ENCODE data around the gene AIFM1. TPM values are rescaled to one million over a fixed set of nuclear protein-coding genes. Genes with fewer than 3 reads are reported as not detected.

AIFM1 gene
- total RNA-seq, 1 donor from 2014 or later, result 47.7 TPM

DNA sequence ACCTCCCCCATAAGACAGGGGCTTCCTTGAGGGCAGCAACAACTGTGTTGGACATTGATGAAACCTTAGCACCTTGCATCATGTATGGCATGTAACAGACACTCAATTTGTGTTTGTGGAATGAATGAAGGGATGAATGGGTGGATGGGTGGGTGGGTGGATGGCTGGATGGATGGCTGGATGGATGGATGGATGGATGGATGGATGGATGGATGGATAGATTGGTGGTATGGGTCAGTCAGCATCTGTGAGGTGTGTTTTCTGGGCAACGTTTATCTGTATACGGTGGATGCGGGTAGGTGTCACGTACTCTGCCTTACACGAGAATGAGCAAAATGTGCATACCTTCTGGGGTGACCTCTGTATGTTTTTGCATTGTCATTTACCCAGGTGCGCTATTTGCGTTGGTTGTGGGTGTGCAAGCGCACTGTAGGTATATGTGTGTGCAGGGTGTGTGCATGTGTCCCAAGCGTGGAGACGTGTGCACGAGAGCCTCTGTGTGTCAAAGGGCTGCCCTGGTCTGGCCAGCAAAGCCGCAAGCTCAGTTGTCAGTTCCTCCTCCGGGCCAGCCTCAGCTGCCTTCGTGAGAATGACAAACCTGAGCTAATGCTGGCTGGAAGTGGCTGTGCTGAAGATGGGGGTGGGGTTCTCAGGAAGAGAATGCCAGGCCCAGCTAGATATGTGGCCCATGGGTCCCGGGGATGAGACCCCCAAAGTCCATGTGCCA lies 81.8 kb downstream of the AIFM1 start:
- H3K9ac ChIP-seq, result no peak overlapping the region
- TF ChIP-seq EZH2phosphoT487 (IDR thresholded peaks at IDR 0.05), result no peak
- TF ChIP-seq EZH2 (IDR thresholded peaks at IDR 0.05), result no peak
- TF ChIP-seq, protein P1, sequence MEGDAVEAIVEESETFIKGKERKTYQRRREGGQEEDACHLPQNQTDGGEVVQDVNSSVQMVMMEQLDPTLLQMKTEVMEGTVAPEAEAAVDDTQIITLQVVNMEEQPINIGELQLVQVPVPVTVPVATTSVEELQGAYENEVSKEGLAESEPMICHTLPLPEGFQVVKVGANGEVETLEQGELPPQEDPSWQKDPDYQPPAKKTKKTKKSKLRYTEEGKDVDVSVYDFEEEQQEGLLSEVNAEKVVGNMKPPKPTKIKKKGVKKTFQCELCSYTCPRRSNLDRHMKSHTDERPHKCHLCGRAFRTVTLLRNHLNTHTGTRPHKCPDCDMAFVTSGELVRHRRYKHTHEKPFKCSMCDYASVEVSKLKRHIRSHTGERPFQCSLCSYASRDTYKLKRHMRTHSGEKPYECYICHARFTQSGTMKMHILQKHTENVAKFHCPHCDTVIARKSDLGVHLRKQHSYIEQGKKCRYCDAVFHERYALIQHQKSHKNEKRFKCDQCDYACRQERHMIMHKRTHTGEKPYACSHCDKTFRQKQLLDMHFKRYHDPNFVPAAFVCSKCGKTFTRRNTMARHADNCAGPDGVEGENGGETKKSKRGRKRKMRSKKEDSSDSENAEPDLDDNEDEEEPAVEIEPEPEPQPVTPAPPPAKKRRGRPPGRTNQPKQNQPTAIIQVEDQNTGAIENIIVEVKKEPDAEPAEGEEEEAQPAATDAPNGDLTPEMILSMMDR (IDR thresholded peaks at IDR 0.05), result no peak
- H3K4me2 ChIP-seq, result no peak overlapping the region
- H3F3A ChIP-seq (ENCODE audit: low read depth), result no peaks in the 10 kb centered on the region
- no peak overlapping the region for H3K27ac ChIP-seq
- H4K20me1 ChIP-seq (ENCODE audit: low read depth), result no peaks in the 10 kb centered on the region
- no peaks in the 10 kb centered on the region for H3K9me3 Mint-ChIP-seq
- H3K4me1 Mint-ChIP-seq, result peaks cover 39% of the 10 kb centered on the region
- peak overlapping the region; percentile 23 for H3K27ac Mint-ChIP-seq
- H3K79me2 ChIP-seq (ENCODE audit: low read depth), result no peaks in the 10 kb centered on the region
- H2AFZ ChIP-seq (replicated peaks), result no peak overlapping the region
- no peaks in the 10 kb centered on the region for H3K36me3 Mint-ChIP-seq
- H3K27me3 ChIP-seq, result no peaks in the 10 kb centered on the region
- H3K4me1 ChIP-seq, result no peaks in the 10 kb centered on the region
- no peak overlapping the region for H3K4me3 ChIP-seq
- peak overlapping the region; percentile 27 for H3K4me3 Mint-ChIP-seq
- DNase-seq (ENCODE audit: low spot score), result no peak
- peaks cover 10% of the 10 kb centered on the region for H3K27me3 Mint-ChIP-seq (ENCODE audit: insufficient read depth, low read depth)
- H3K36me3 ChIP-seq, result no peaks in the 10 kb centered on the region
- H3K9me3 ChIP-seq (ENCODE audit: low read depth), result no peaks in the 10 kb centered on the region

- Mint-ChIP-seq H3K27ac (peak overlapping the region; percentile 23), H3K27me3 (ENCODE audit: insufficient read depth, low read depth) (peaks cover 10% of the 10 kb centered on the region), H3K4me1 (peaks cover 39% of the 10 kb centered on the region), H3K4me3 (no peak overlapping the region), H3K9me3 (no peaks in the 10 kb centered on the region), H3K36me3 (no peaks in the 10 kb centered on the region)
- no peaks in the 10 kb centered on the region for H3K27me3 ChIP-seq
- H3K4me3 ChIP-seq, result no peak overlapping the region
- no peaks in the 10 kb centered on the region for H3K4me1 ChIP-seq
- no peaks in the 10 kb centered on the region for H3K79me2 ChIP-seq (ENCODE audit: low read depth)
- H3K4me2 ChIP-seq, result no peak overlapping the region
- no peak overlapping the region for H3K27ac ChIP-seq
- no peak overlapping the region for H3K9ac ChIP-seq
- no peaks in the 10 kb centered on the region for H3K9me3 ChIP-seq (ENCODE audit: low read depth)
- H2AFZ ChIP-seq (replicated peaks), result no peak overlapping the region
- TF ChIP-seq EZH2phosphoT487 (IDR thresholded peaks at IDR 0.05) (no peak), EZH2 (IDR thresholded peaks at IDR 0.05) (no peak)
- TF ChIP-seq, protein P1 (IDR thresholded peaks at IDR 0.05), result no peak
- H3F3A ChIP-seq (ENCODE audit: low read depth), result no peaks in the 10 kb centered on the region
- DNase-seq (ENCODE audit: low spot score), result peak; percentile 14
- H4K20me1 ChIP-seq (ENCODE audit: low read depth), result no peaks in the 10 kb centered on the region
- no peaks in the 10 kb centered on the region for H3K36me3 ChIP-seq
Observed at GRCh38 chrX:130083107-130083490, 82.5 kb downstream of the AIFM1 start.

- Mint-ChIP-seq H3K9me3 (no peaks in the 10 kb centered on the region), H3K27me3 (ENCODE audit: insufficient read depth, low read depth) (peaks cover 10% of the 10 kb centered on the region), H3K27ac (no peak overlapping the region), H3K4me3 (no peak overlapping the region), H3K4me1 (peaks cover 39% of the 10 kb centered on the region), H3K36me3 (no peaks in the 10 kb centered on the region)
- no peak overlapping the region for H3K27ac ChIP-seq
- H3K4me2 ChIP-seq, result no peak overlapping the region
- no peaks in the 10 kb centered on the region for H3K27me3 ChIP-seq
- no peak for DNase-seq (ENCODE audit: low spot score)
- no peaks in the 10 kb centered on the region for H3K4me1 ChIP-seq
- no peaks in the 10 kb centered on the region for H3K36me3 ChIP-seq
- no peak overlapping the region for H3K4me3 ChIP-seq
- H3K9me3 ChIP-seq (ENCODE audit: low read depth), result no peaks in the 10 kb centered on the region
- TF ChIP-seq, protein P1 (IDR thresholded peaks at IDR 0.05), result no peak
- no peak for TF ChIP-seq EZH2 (IDR thresholded peaks at IDR 0.05)
- no peak for TF ChIP-seq EZH2phosphoT487 (IDR thresholded peaks at IDR 0.05)
- no peaks in the 10 kb centered on the region for H3F3A ChIP-seq (ENCODE audit: low read depth)
- H3K79me2 ChIP-seq (ENCODE audit: low read depth), result no peaks in the 10 kb centered on the region
- H4K20me1 ChIP-seq (ENCODE audit: low read depth), result no peaks in the 10 kb centered on the region
- H3K9ac ChIP-seq, result no peak overlapping the region
- H2AFZ ChIP-seq (replicated peaks), result no peak overlapping the region
Observed at GRCh38 chrX:130082244-130083106, 83.2 kb downstream of the AIFM1 start.
